ENCODE results near the gene TTLL3.

TTLL3 gene

GRCh38 chr3:9779721-9780457 lies 30.2 kb upstream of the TTLL3 start:
- peak overlapping the region in 18 of 21 experiments; percentile 5 to 88 (median 55) for H3K27ac ChIP-seq

GRCh38 chr3:9780458-9780812 lies 29.6 kb upstream of the TTLL3 start:
- H3K4me3 ChIP-seq: no peak overlapping the region
- H3K27ac ChIP-seq: peak overlapping the region in 18 of 21 experiments; percentile 5 to 88 (median 55)

More at GRCh38 chr3:9779721-9780457, 30.2 kb upstream of the TTLL3 start:
- no peak overlapping the region for H3K4me3 ChIP-seq

DNA sequence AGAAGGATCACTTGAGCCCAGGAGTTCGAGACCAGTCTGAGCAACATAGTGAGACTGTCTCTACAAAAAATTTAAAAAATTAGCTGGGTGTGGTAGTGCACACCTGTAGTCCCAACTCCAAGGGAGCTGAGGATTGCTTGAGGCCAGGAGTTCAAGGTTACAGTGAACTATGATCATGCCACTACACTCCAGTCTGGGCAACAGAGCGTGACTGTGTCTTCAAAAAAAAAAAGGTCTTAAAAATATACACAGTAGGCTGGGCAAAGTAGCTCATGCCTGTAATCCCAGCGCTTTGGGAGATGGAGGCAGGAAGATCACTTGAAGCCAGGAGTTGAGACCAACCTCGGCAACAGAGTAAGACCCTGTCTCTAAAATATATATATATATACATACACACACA lies 29.2 kb upstream of the TTLL3 start:
- no peak overlapping the region for H3K4me3 ChIP-seq
- peak overlapping the region in 13 of 21 experiments; percentile 5 to 88 (median 56) for H3K27ac ChIP-seq

GRCh38 chr3:9781551-9781950 lies 28.5 kb upstream of the TTLL3 start:
- H3K4me3 ChIP-seq: no peak overlapping the region
- peak overlapping the region in 6 of 21 experiments; percentile 19 to 85 (median 28) for H3K27ac ChIP-seq

GRCh38 chr3:9781978-9782603 lies 28.0 kb upstream of the TTLL3 start:
- Histone ChIP-seq H3K4me3 (no peak overlapping the region), H3K27ac (peak overlapping the region in 9 of 21 experiments; percentile 6 to 85 (median 26))

DNA sequence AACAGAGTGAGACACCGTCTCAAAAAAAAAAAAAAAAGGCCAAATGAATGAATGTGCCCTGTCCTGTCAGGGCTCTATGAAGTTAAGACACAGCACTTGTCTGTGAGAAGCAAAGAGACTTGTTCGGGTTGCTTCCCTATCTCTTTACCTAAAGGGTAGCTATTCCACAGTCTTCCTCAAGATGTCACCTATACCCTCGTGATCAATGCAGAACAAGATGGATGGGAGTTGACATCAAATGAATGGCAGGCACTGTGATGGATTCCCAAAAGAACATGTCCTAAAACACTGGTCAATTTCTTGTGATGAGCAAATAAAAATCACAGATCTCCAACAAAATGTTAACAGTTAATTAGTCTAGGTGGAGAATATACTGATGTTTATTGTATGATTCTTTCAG lies 27.3 kb upstream of the TTLL3 start:
- Histone ChIP-seq H3K27ac (peak overlapping the region in 2 of 21 experiments; percentile 26 to 85), H3K4me3 (no peak overlapping the region)

- Histone ChIP-seq H3K27ac (no peak overlapping the region), H3K4me3 (no peak overlapping the region)
Measured at GRCh38 chr3:9783954-9784353, 26.1 kb upstream of the TTLL3 start.

GRCh38 chr3:9784965-9785364 lies 25.1 kb upstream of the TTLL3 start:
- no peak overlapping the region for H3K27ac ChIP-seq
- no peak overlapping the region for H3K4me3 ChIP-seq

- Histone ChIP-seq H3K4me3 (no peak overlapping the region), H3K27ac (no peak overlapping the region)
Measured at GRCh38 chr3:9785602-9786001, 24.5 kb upstream of the TTLL3 start.

- H3K4me3 ChIP-seq: no peak overlapping the region
Measured at GRCh38 chr3:9786209-9786739, 23.8 kb upstream of the TTLL3 start.

GRCh38 chr3:9786825-9787669 lies 23.0 kb upstream of the TTLL3 start:
- no peak overlapping the region for H3K27ac ChIP-seq
- H3K4me3 ChIP-seq: no peak overlapping the region

More at GRCh38 chr3:9786209-9786739, 23.8 kb upstream of the TTLL3 start:
- no peak overlapping the region for H3K27ac ChIP-seq

DNA sequence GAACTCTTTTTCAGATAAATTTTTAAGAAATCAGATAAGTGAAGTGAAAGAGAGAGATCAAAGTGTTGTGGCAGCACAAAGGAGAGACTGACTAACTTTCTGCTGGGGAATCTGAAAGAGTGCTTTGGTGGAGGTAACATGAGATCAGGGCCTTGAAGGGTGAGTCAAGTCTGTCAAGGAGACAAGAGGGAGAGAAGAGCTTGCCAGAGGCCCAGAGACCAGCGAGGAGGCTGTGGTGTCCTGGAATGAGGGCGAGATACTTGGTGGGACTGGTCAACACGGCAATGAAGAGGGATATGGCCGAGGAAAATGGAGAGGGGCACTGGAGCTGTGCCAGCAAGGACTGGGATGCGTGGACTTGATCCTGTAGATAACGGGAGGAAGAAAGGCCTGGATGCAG lies 22.3 kb upstream of the TTLL3 start:
- Histone ChIP-seq H3K4me3 (no peak overlapping the region), H3K27ac (no peak overlapping the region)

- peak overlapping the region in 10 of 21 experiments; percentile 91 to 100 (median 98) for H3K27ac ChIP-seq
- H3K4me3 ChIP-seq: no peak overlapping the region
Measured at GRCh38 chr3:9791127-9791526, 18.9 kb upstream of the TTLL3 start.

DNA sequence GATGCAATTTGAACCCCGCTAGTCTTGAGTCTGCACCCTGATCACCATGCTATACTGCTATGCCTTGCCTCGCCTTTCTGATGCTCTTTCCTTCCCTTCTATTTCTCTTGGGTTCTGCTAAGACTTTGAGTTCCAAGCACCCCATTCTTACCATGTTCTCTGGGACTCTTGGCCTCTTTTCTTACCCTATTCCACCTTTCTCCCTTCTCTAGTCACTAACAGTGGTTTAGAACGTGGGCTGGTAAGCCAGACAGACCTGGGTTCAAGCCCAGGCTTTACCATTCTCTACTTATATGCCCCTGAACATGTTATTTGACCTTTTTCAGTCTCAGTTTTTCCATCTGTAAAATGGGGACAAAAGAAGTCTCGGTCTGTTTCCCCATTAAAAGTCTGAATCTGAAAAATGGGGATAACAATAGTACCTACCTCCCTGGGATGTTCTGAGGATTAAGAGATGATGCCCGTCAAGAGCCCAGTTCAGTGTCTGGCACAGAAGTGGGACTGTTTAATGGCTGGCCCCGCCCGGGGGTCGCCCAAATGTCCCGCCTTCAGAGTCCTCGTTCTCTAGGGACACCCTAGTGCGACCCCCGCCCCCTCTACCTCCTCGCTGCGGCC lies 18.2 kb upstream of the TTLL3 start:
- Histone ChIP-seq H3K4me3 (peak overlapping the region; percentile 87 to 98 (median 90)), H3K27ac (peak overlapping the region; percentile 79 to 100 (median 98))

DNA sequence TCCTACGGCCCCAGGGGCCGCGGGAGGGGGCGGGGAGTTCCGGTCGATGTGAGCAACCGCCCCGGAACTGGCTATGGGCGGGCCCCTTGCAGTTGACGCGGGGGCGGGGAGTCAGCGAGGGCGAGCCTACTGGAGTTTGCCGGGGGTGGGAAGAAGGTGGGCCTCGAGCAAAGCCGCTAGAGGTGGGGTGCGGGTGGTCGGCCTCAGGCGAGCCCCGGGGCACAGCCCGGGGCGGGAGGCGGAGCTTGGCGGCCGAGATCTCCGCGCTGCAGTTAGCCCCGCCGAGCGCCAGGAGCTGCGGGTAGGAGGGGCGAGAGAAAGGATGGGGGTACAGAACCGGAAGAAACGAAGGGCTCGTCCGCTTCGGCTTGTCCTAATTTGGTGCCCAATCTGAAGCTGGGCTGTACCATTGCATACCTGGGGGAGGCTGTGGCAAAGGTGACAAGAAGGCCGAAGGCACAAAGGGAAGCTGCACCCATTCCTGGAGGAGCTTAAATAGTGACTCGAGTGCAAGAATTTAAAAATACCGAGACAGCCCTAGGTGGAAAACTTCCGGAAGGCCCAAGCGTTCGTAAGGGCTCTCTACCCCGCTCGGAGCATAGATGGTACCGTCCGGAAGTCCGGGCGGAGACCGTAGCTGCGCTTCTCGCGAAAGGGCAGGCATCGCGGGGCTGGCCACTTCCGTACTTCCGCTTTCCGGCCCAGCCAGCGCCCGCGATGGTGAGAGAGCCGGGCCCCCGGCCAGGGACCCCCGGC lies 17.5 kb upstream of the TTLL3 start, which contains the start of the genes ARPC4 and TADA3:
Gene ARPC4, plus strand, starts transcription at position 678 of the 756 bp plus-strand sequence. Its CDS starts 40 bp downstream, at position 718.
Gene TADA3, minus strand, starts transcription at position 69 of the 756 bp plus-strand sequence. CDS start 1,007 bp downstream, outside the sequence.
- Histone ChIP-seq H3K4me3 (peak within 1 kb of the TSS; percentile 87 to 98 (median 90)), H3K27ac (peak within 1 kb of the TSS; percentile 79 to 100 (median 98))

- H3K4me3 ChIP-seq: peak overlapping the region; percentile 87 to 98 (median 90)
- peak overlapping the region; percentile 79 to 100 (median 98) for H3K27ac ChIP-seq
Measured at GRCh38 chr3:9793161-9793781, 16.8 kb upstream of the TTLL3 start.

DNA sequence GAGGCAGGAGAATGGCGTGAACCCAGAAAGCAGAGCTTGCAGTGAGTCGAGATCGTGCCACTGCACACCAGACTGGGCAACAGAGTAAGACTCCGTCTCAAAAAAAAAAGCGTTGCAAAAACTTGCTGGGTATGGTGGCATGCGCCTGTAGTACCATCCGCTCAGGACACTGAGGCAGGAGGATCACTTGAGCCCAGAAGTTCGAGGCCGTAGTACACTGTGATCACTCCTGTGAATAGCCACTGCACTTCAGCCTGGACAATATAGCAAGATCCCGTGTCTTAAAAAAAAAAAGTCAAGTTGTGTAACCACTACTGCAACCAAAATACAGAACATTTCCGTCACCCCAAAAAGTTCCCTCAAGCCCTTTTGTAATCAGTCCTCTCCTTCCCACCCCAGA lies 15.7 kb upstream of the TTLL3 start:
- peak overlapping the region in 1 of 7 experiments; percentile 98 for H3K4me3 ChIP-seq
- H3K27ac ChIP-seq: peak overlapping the region in 2 of 21 experiments; percentile 35

DNA sequence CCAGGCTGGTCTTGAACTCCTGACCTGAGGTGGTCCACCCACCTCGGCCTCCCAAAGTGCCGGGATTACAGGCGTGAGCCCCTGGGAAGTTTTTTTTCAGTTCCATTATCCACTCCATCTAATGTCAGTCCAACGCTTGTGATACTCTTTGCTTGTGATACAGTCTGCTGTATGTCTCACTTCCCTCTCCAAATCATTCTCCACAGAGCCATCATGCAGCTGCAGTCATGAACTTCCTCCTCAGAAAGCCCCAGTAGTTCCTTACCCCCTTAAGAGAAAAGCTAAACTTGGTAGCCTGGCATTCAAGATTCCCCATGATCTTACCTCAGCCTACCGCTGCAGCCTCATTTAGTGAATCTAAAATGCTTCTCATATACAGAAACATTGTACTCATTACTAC lies 14.9 kb upstream of the TTLL3 start:
- Histone ChIP-seq H3K27ac (peak overlapping the region in 1 of 21 experiments; percentile 35), H3K4me3 (no peak overlapping the region)

Measured in skin epidermis (tissue), 12 donors.